PC-3 (cell line): ENCODE data around the gene SLC51B. TPM values are rescaled to one million over a fixed set of nuclear protein-coding genes. Genes with fewer than 3 reads are reported as not detected.

Source experiments
- ATAC-seq: fragments of 200-7000 bp; cut with Tn5 transposase; 2 replicates; pipeline ENCODE4 v1.9.1; 2020; ENCODE audit warnings: mild to moderate bottlenecking, moderate library complexity
- BruUV-seq: library from RNA; stranded (reverse); fragments of 400-500 nt; replicated peaks from 2 replicates; lab custom pipeline; 2021; lab: Mats Ljungman, UMichigan
- CTCF ChIA-PET: fragments of 300-600 bp; sonication (Branson Sonifier 250); formaldehyde crosslinking; loops from one replicate; lab custom pipeline; 2022; ENCODE audit warnings: antibody characterized with exemption; lab: Charles Lee
- POLR2A ChIA-PET: fragments of 300-600 bp; sonication (Branson Sonifier 250); formaldehyde crosslinking; loops from one replicate; lab custom pipeline; 2022; ENCODE audit warnings: antibody characterized with exemption; ENCODE audit not compliant: unreplicated experiment; lab: Charles Lee
- DNase-seq: peaks from one replicate; pipeline ENCODE4 v3.0.0-alpha.2; 2015
- H2AFZ ChIP-seq: fragments of 300-600 bp; sonication (generic); 2 replicates; pipeline ENCODE4 v1.6.0; 2016; ENCODE audit warnings: antibody characterized with exemption, low read length
- H3F3A ChIP-seq: fragments of 300-600 bp; sonication (generic); one replicate; pipeline ENCODE4 v1.6.0; 2017; ENCODE audit warnings: antibody characterized with exemption, low read length, control low read depth, mild to moderate bottlenecking; ENCODE audit not compliant: unreplicated experiment
- H3K27ac ChIP-seq: fragments of 300-600 bp; sonication (generic); 2 replicates; pipeline ENCODE4 v1.5.1; 2016; ENCODE audit warnings: mild to moderate bottlenecking, low read length
- H3K27me3 ChIP-seq: fragments of 300-600 bp; sonication (generic); 2 replicates; pipeline ENCODE4 v1.6.1; 2016; ENCODE audit warnings: low read length, mixed read lengths
- H3K36me3 ChIP-seq: fragments of 300-600 bp; sonication (generic); 2 replicates; pipeline ENCODE4 v1.6.1; 2016; ENCODE audit warnings: low read depth, mixed run types, low read length, mixed read lengths
- H3K4me1 ChIP-seq: fragments of 300-600 bp; sonication (generic); 2 replicates; pipeline ENCODE4 v1.5.1; 2016; ENCODE audit warnings: low read length; ENCODE audit not compliant: insufficient read depth
- H3K4me2 ChIP-seq: fragments of 300-600 bp; sonication (generic); 2 replicates; pipeline ENCODE4 v1.6.0; 2016; ENCODE audit warnings: low read length
- H3K4me3 ChIP-seq: fragments of 300-600 bp; sonication (generic); 2 replicates; pipeline ENCODE4 v1.5.1; 2016; ENCODE audit warnings: mild to moderate bottlenecking, low read length, mixed read lengths
- H3K79me2 ChIP-seq: fragments of 300-600 bp; sonication (generic); 2 replicates; pipeline ENCODE4 v1.6.1; 2017; ENCODE audit warnings: low read length, mixed read lengths
- H3K9ac ChIP-seq: fragments of 300-600 bp; sonication (generic); 2 replicates; pipeline ENCODE4 v1.6.0; 2016; ENCODE audit warnings: mild to moderate bottlenecking, low read length
- H3K9me2 ChIP-seq: fragments of 300-600 bp; sonication (generic); replicated peaks from 2 replicates; pipeline ENCODE4 v1.6.1; 2016; ENCODE audit warnings: mixed run types, low read length, mixed read lengths
- H3K9me3 ChIP-seq: fragments of 300-600 bp; sonication (generic); 2 replicates; pipeline ENCODE4 v1.6.1; 2016; ENCODE audit warnings: low read length, mixed read lengths
- H4K20me1 ChIP-seq: fragments of 300-600 bp; sonication (generic); 2 replicates; pipeline ENCODE4 v1.6.1; 2016; ENCODE audit warnings: low read length, mixed read lengths
- EZH2 ChIP-seq: fragments of 300-600 bp; sonication (generic); IDR thresholded peaks from one replicate; pipeline ENCODE4 v1.6.1; 2017; ENCODE audit warnings: antibody characterized with exemption, mild to moderate bottlenecking, low read length; ENCODE audit not compliant: unreplicated experiment
- EZH2phosphoT487 ChIP-seq: fragments of 300-600 bp; sonication (generic); IDR thresholded peaks from 2 replicates; pipeline ENCODE4 v1.6.1; 2018; ENCODE audit warnings: mild to moderate bottlenecking, antibody characterized with exemption, low read length, borderline replicate concordance
- intact Hi-C: fragments of 100-400 bp; cut with micrococcal nuclease; formaldehyde crosslinking; loops from 2 replicates; pipeline ENCODE4 v1.9.0; 2023
- total RNA-seq: library from RNA; depleted of rRNA; stranded (reverse); fragments of >200 nt; gene quantifications from 2 replicates; pipeline ENCODE4 v1.2.3, GENCODE V29; 2014
- TF ChIP-seq, protein P1 (sequence below): fragments of 300-600 bp; sonication (generic); conservative IDR thresholded peaks from 2 replicates; pipeline ENCODE4 v1.5.1; 2017; ENCODE audit warnings: antibody characterized with exemption, low read depth, mild to moderate bottlenecking, low read length

SLC51B gene
- total RNA-seq, 1 experiment from 2014 or later: not detected

DNA sequence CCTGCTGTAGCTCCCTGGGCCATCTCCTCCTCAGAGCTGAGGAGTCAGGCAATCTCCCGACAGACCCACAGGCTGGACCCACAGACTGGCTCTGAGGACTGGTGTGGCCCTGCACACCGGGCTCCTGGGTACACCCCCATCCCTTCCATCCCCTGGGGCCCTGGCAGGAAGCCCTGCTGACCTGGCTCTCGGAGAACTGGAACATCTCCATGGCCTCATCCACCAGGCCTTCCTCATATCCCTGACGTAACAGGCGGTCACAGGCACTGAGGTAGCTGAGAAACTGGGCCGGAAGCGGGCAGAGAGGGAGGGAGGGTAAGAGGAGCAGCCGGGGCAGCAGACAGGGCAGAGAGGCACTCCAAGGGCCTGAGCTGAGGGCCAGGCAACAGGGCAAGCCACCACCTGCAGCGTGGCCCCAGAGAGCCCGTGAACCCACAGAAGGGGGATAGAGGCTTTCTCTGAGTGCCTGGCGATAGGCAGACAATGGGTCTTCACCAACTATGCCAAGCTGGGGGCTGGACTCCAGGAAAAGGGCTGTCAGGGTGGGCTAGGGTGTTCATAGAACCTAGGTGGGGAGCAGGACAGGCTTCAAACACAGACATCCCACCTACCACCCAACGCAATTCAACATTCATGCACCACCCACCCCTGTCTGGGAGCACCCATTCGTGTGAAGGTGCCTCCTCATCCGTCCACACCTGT is 49.3 kb downstream of the SLC51B start:
- CTCF ChIA-PET: no interaction called here
- POLR2A ChIA-PET: no interaction called here

DNA sequence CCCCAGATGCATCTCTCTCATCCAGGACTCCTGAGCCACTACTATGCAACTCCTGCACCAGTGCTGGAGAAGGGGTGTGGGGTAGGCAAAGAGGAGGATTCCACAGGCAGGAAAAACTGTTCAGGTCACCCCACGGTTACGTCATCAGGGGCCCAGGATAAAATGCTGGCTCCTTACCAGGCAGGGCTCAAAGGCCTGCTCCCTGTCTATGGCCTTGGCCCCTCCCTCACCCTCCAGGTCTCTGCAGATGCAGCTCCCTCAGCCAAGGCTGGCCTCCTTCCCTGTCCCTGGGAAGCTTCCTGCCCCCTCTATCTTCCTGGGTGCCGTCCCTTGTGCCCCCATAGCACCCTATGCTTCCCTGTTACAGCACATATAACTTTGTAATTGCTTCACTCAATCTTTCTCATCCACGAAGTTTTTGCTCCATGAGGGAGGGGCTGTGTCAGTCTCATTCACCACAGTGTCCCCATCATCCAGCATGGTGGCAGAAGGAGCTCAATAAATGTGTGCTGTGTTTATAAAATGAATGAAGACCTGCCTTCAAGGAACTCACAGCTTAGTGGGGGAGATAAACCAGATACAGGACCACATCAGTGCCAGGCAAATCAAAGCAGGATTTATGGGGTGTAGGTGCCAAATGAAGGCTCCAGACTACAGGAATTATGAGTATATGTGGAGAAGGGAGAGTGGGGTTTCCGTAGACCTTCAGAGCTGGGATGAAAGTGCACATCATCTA is 50.0 kb downstream of the SLC51B start:
- ATAC-seq (no peak), DNase-seq (no peak)
- H3K4me2 ChIP-seq: no peak overlapping the region
- no peak overlapping the region for H3K4me3 ChIP-seq
- H3K27ac ChIP-seq: no peak overlapping the region
- no peak overlapping the region for H3K9ac ChIP-seq
- H3K27me3 ChIP-seq: no peaks in the 10 kb centered on the region
- ChIA-PET CTCF (no interaction called here), POLR2A (no interaction called here)
- no peaks in the 10 kb centered on the region for H3K79me2 ChIP-seq
- H3K9me2 ChIP-seq: no peaks in the 10 kb centered on the region
- H4K20me1 ChIP-seq: no peaks in the 10 kb centered on the region
- no peak overlapping the region for H2AFZ ChIP-seq
- H3F3A ChIP-seq: no peaks in the 10 kb centered on the region
- H3K9me3 ChIP-seq: no peaks in the 10 kb centered on the region
- no peak for TF ChIP-seq EZH2
- TF ChIP-seq, protein P1, sequence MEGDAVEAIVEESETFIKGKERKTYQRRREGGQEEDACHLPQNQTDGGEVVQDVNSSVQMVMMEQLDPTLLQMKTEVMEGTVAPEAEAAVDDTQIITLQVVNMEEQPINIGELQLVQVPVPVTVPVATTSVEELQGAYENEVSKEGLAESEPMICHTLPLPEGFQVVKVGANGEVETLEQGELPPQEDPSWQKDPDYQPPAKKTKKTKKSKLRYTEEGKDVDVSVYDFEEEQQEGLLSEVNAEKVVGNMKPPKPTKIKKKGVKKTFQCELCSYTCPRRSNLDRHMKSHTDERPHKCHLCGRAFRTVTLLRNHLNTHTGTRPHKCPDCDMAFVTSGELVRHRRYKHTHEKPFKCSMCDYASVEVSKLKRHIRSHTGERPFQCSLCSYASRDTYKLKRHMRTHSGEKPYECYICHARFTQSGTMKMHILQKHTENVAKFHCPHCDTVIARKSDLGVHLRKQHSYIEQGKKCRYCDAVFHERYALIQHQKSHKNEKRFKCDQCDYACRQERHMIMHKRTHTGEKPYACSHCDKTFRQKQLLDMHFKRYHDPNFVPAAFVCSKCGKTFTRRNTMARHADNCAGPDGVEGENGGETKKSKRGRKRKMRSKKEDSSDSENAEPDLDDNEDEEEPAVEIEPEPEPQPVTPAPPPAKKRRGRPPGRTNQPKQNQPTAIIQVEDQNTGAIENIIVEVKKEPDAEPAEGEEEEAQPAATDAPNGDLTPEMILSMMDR: no peak
- TF ChIP-seq EZH2phosphoT487: no peak
- no peaks in the 10 kb centered on the region; the same call in 1 of the 2 replicates for H3K36me3 ChIP-seq
- BruUV-seq: no TSS peak
- H3K4me1 ChIP-seq: no peaks in the 10 kb centered on the region
- intact Hi-C loops: no loop called here

More for the DNA sequence above, 49.3 kb downstream of the SLC51B start:
- no peak overlapping the region for H3K4me3 ChIP-seq
- no peak for ATAC-seq
- no peaks in the 10 kb centered on the region; the same call in 1 of the 2 replicates for H3K36me3 ChIP-seq
- no peaks in the 10 kb centered on the region for H4K20me1 ChIP-seq
- H3K79me2 ChIP-seq: no peaks in the 10 kb centered on the region
- H3K9ac ChIP-seq: no peak overlapping the region
- no peaks in the 10 kb centered on the region for H3K4me1 ChIP-seq
- intact Hi-C loops: no loop called here
- H3K27ac ChIP-seq: no peak overlapping the region
- H3F3A ChIP-seq: no peaks in the 10 kb centered on the region
- H3K4me2 ChIP-seq: no peak overlapping the region
- no peak for DNase-seq
- TF ChIP-seq EZH2phosphoT487 (no peak), EZH2 (no peak)
- TF ChIP-seq, protein P1: no peak
- H2AFZ ChIP-seq: no peak overlapping the region
- H3K27me3 ChIP-seq: no peaks in the 10 kb centered on the region
- H3K9me3 ChIP-seq: no peaks in the 10 kb centered on the region
- no peaks in the 10 kb centered on the region for H3K9me2 ChIP-seq
- BruUV-seq: no TSS peak

DNA sequence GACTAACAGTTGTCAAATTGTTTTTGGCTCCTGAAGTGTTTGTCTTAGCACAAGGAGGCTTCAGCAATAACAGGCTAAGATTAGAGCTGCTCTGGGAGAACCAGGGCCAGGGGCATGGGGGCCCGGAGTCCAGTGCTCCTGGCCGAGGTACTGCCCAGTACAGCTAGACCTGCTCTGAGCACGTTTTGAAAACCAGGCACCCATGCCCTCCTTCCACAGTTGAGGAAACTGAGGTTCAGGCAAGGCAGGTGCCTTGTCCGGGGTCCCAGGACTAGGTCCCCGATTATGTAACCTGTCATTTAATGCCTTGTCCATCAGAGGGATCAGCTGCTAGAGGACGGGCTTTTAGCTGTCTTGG is 50.5 kb downstream of the SLC51B start:
- no peak for DNase-seq
- no TSS peak for BruUV-seq
- ChIA-PET CTCF (no interaction called here), POLR2A (no interaction called here)
- Histone ChIP-seq H2AFZ (no peak overlapping the region), H3K79me2 (no peaks in the 10 kb centered on the region), H3K36me3 (no peaks in the 10 kb centered on the region; the same call in 1 of the 2 replicates), H3K4me3 (no peak overlapping the region), H3K9me3 (no peaks in the 10 kb centered on the region), H3K27ac (no peak overlapping the region), H4K20me1 (no peaks in the 10 kb centered on the region), H3K9me2 (no peaks in the 10 kb centered on the region), H3K4me2 (no peak overlapping the region), H3F3A (no peaks in the 10 kb centered on the region), H3K9ac (no peak overlapping the region), H3K27me3 (no peaks in the 10 kb centered on the region), H3K4me1 (no peaks in the 10 kb centered on the region)
- intact Hi-C loops: no loop called here
- TF ChIP-seq, protein P1: no peak
- no peak for TF ChIP-seq EZH2phosphoT487
- ATAC-seq: no peak
